Measurements from ENCODE around the gene NFX1. TPM values are rescaled to one million over a fixed set of nuclear protein-coding genes. Genes with fewer than 3 reads are reported as not detected.
A peak's percentile ranks its signal among the peaks of the same experiment; 100 is the strongest.

Gene NFX1
- total RNA-seq, 1 donor from 2014 or later, result 13.0 TPM

DNA sequence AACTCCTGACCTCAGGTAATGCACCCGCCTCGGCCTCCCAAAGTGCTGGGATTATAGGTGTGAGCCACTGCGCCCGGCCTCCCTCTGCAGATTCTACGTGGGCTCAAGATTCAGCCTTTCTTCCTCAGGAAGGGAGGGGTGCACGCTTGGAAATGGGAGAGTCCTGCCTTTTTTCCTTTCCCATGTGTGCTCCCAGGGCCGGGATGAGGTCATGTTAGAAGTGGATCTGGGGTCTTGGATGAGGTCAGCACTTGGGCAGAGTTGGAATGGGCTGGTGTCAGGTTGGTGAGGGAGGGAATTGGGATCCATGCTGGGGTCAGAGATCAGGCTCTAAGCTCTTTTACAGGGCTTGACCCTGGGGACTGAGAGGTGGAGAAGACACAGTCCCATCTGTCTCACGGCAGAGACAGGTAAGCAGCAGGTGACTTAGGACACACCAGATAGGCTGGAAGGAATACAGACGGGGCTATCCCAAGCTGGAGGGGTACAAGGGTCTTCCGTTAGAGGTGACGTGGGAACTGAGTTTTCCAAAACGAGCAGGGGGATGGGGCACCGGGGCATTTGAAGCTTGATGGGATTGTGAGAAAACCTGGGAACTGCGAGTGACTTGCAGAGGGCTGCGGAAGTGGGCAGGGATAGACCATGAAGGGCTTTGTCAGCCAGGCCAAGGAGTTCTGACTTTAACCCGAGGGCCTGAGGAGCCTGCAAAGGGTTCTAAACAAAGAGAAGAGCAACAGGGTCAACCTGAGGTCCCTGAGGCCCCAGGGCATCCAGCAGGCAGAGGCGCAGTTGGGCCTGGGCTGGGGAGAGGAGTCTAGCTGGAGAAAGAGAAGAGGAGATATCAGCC lies 113.8 kb downstream of the NFX1 start:
- no peak overlapping the region for H3K27ac ChIP-seq

DNA sequence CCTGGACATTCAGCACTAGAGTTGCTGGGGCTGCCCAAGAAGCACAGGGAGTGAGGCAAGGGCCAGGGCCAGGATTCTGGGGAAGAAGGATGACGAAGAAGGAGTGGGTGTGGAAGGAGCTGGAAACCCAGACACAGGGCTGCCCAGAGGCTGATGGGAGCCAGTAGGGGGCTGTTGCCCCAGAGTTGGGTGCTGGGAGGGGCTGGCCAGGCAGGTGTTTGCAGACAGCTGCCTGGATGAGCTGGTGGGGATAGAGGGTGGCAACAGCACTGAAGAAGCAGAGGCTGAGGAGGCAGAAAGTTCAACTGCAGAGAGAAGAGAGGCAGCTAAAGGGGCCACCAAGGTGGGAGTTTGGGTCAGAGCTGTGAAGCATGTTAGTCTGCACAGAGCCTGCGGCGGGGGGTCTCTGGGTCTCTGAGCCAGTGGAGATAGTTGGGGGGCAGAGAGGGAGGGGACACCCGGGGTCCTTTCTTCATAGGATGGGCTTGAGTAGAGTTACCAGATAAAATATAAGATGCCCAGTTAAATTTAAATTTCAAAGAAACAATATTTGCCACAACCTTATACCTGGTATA lies 114.6 kb downstream of the NFX1 start:
- Histone ChIP-seq H3F3A (ENCODE audit: low read depth) (no peaks in the 10 kb centered on the region), H2AFZ (replicated peaks) (peak overlapping the region; percentile 17), H3K9me3 (ENCODE audit: low read depth) (no peaks in the 10 kb centered on the region), H3K36me3 (no peaks in the 10 kb centered on the region), H3K4me1 (no peaks in the 10 kb centered on the region), H4K20me1 (ENCODE audit: low read depth) (no peaks in the 10 kb centered on the region), H3K4me3 (no peak overlapping the region), H3K27ac (no peak overlapping the region), H3K27me3 (no peaks in the 10 kb centered on the region), H3K4me2 (no peak overlapping the region), H3K79me2 (ENCODE audit: low read depth) (no peaks in the 10 kb centered on the region), H3K9ac (no peak overlapping the region)
- no peak overlapping the region for H3K4me3 Mint-ChIP-seq
- peaks cover 5% of the 10 kb centered on the region for H3K27me3 Mint-ChIP-seq (ENCODE audit: insufficient read depth, low read depth)
- TF ChIP-seq EZH2 (IDR thresholded peaks at IDR 0.05) (no peak), EZH2phosphoT487 (IDR thresholded peaks at IDR 0.05) (no peak)
- TF ChIP-seq, protein P1, sequence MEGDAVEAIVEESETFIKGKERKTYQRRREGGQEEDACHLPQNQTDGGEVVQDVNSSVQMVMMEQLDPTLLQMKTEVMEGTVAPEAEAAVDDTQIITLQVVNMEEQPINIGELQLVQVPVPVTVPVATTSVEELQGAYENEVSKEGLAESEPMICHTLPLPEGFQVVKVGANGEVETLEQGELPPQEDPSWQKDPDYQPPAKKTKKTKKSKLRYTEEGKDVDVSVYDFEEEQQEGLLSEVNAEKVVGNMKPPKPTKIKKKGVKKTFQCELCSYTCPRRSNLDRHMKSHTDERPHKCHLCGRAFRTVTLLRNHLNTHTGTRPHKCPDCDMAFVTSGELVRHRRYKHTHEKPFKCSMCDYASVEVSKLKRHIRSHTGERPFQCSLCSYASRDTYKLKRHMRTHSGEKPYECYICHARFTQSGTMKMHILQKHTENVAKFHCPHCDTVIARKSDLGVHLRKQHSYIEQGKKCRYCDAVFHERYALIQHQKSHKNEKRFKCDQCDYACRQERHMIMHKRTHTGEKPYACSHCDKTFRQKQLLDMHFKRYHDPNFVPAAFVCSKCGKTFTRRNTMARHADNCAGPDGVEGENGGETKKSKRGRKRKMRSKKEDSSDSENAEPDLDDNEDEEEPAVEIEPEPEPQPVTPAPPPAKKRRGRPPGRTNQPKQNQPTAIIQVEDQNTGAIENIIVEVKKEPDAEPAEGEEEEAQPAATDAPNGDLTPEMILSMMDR (IDR thresholded peaks at IDR 0.05), result no peak
- no peaks in the 10 kb centered on the region for H3K9me3 Mint-ChIP-seq
- no peak for DNase-seq (ENCODE audit: low spot score)
- H3K36me3 Mint-ChIP-seq, result no peaks in the 10 kb centered on the region
- peaks cover 27% of the 10 kb centered on the region for H3K4me1 Mint-ChIP-seq
- peak overlapping the region; percentile 29 for H3K27ac Mint-ChIP-seq

More for the DNA sequence above, 113.8 kb downstream of the NFX1 start:
- no peak for DNase-seq (ENCODE audit: low spot score)
- peak overlapping the region; percentile 29 for H3K27ac Mint-ChIP-seq
- H3K4me3 ChIP-seq, result no peak overlapping the region
- TF ChIP-seq EZH2 (IDR thresholded peaks at IDR 0.05), result no peak
- no peak for TF ChIP-seq EZH2phosphoT487 (IDR thresholded peaks at IDR 0.05)
- TF ChIP-seq, protein P1 (IDR thresholded peaks at IDR 0.05), result no peak
- peak overlapping the region; percentile 30 for H3K4me3 Mint-ChIP-seq
- no peaks in the 10 kb centered on the region for H3K79me2 ChIP-seq (ENCODE audit: low read depth)
- H4K20me1 ChIP-seq (ENCODE audit: low read depth), result no peaks in the 10 kb centered on the region
- no peaks in the 10 kb centered on the region for H3K9me3 ChIP-seq (ENCODE audit: low read depth)
- peaks cover 29% of the 10 kb centered on the region for H3K4me1 Mint-ChIP-seq
- no peaks in the 10 kb centered on the region for H3K9me3 Mint-ChIP-seq
- H3K36me3 Mint-ChIP-seq, result no peaks in the 10 kb centered on the region
- no peak overlapping the region for H3K4me2 ChIP-seq
- no peak overlapping the region for H3K9ac ChIP-seq
- no peaks in the 10 kb centered on the region for H3K36me3 ChIP-seq
- H2AFZ ChIP-seq (replicated peaks), result peak overlapping the region; percentile 17
- H3K27me3 ChIP-seq, result no peaks in the 10 kb centered on the region
- H3K4me1 ChIP-seq, result no peaks in the 10 kb centered on the region
- H3K27me3 Mint-ChIP-seq (ENCODE audit: insufficient read depth, low read depth), result peaks cover 7% of the 10 kb centered on the region
- H3F3A ChIP-seq (ENCODE audit: low read depth), result no peaks in the 10 kb centered on the region

DNA sequence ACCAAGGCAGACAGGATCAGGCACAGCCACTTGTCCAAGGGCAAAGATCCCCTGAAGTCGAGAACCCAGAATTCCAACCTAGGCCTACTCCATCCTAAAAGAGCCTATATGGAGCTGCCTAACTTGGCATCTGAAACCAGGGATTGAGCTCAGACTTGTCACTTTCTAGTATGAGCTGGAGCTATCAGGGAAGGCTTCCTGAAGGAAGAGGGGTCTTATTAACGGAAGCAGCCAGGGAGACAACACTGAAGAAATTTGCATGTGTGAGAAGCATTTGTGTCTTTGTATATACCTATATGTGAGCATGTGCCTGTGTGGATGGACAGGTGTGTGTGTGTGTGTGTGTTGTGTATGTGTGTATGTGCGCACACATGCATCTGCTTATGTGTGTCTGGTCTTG lies 116.7 kb downstream of the NFX1 start:
- no peaks in the 10 kb centered on the region for H3K36me3 Mint-ChIP-seq
- Histone ChIP-seq H3F3A (ENCODE audit: low read depth) (no peaks in the 10 kb centered on the region), H3K9me3 (ENCODE audit: low read depth) (no peaks in the 10 kb centered on the region), H3K4me1 (no peaks in the 10 kb centered on the region), H3K9ac (no peak overlapping the region), H3K36me3 (no peaks in the 10 kb centered on the region), H3K27me3 (no peaks in the 10 kb centered on the region), H3K79me2 (ENCODE audit: low read depth) (no peaks in the 10 kb centered on the region), H2AFZ (replicated peaks) (no peak overlapping the region), H3K27ac (no peak overlapping the region), H3K4me2 (no peak overlapping the region), H3K4me3 (no peak overlapping the region), H4K20me1 (ENCODE audit: low read depth) (no peaks in the 10 kb centered on the region)
- H3K4me3 Mint-ChIP-seq, result no peak overlapping the region
- peaks cover 3% of the 10 kb centered on the region for H3K27me3 Mint-ChIP-seq (ENCODE audit: insufficient read depth, low read depth)
- no peak for DNase-seq (ENCODE audit: low spot score)
- H3K27ac Mint-ChIP-seq, result no peak overlapping the region
- H3K9me3 Mint-ChIP-seq, result no peaks in the 10 kb centered on the region
- TF ChIP-seq EZH2phosphoT487 (IDR thresholded peaks at IDR 0.05) (no peak), EZH2 (IDR thresholded peaks at IDR 0.05) (no peak)
- TF ChIP-seq, protein P1 (IDR thresholded peaks at IDR 0.05), result no peak
- H3K4me1 Mint-ChIP-seq, result peaks cover 17% of the 10 kb centered on the region
